ENCODE results near the gene JSRP1. TPM values are rescaled to one million over a fixed set of nuclear protein-coding genes. Genes with fewer than 3 reads are reported as not detected.

Gene JSRP1
- total RNA-seq, 1 donor: 0.54 TPM

GRCh38 chr19:2282862-2283237 lies 26.6 kb upstream of the JSRP1 start:
- DNase-seq (ENCODE audit: low read depth in 2 of 3, low spot score in 2 of 3): no peak

DNA sequence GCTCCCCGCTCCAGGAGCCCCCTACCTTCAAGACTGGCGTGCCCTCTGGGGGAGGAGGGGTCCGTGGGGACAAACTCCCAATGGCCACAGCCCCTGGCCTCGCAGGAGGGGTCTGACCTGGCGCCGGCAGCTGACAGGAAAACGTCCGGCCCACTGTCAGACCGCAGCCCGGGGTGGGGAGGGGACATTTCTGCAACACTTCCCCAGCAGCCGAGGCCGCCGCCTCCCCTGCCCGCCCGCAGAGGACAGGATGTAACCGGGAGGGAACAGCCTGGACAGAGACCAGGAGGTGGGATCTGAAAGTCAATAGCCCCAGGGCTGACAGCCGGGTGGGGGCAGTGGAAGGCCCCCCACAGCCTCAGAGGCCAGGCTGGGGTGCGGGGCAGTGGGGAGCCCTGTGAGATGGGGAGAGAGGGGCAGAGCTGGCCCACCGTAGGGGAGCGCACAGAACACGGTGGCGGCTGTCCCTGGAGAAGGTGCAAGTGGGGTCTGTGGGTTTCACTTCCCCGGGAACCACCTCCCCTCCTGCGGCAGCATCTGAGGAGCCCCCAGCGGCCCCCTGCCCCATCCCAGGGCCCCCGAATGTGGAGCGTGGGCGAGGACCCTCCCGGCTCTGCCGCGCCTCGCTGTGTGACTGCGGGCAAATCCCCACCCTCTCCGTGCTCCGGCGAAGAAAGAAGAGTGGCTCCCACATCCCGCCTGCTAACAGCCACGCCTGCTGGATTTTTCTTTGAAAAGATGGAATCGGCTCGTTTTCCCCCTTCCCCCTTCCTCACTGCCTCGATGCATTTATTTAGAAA lies 26.0 kb upstream of the JSRP1 start, which contains the start of gene PEAK3:
PEAK3 (minus strand) TSS at position 114 of the 800 bp plus-strand sequence. CDS start 1,244 bp downstream, outside the sequence.
- DNase-seq (ENCODE audit: low read depth in 2 of 3, low spot score in 2 of 3): peak in 2 of 3 donors; percentile 62 to 70

DNA sequence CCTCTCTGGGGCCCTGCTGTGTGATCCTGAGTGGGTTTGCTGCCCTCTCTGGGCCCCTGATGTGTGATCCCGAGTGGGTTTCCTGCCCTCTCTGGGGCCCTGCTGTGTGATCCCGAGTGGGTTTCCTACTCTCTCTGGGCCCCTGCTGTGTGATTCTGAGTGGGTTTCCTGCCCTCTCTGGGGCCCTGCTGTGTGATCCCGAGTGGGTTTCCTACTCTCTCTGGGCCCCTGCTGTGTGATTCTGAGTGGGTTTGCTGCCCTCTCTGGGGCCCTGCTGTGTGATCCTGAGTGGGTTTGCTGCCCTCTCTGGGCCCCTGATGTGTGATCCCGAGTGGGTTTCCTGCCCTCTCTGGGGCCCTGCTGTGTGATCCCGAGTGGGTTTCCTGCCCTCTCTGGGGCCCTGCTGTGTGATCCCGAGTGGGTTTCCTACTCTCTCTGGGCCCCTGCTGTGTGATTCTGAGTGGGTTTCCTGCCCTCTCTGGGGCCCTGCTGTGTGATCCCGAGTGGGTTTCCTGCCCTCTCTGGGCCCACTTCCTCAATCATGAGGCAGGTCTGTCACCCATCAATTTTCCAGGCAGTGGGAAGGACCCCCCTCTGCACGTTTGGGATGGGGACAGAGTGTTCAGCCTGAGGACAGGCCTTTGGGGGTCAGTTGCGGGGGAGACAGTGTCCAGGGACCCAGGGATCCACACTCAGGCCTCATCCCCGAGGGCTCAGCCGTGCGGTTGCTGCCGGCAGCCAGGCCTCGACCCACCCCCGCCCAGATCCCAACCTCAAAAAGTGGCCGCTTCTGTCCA lies 25.2 kb upstream of the JSRP1 start:
- DNase-seq (ENCODE audit: low read depth in 2 of 3, low spot score in 2 of 3): peak in 1 of 3 donors; percentile 22

GRCh38 chr19:2280633-2281264 lies 24.5 kb upstream of the JSRP1 start:
- DNase-seq (ENCODE audit: low read depth in 2 of 3, low spot score in 2 of 3): no peak

DNA sequence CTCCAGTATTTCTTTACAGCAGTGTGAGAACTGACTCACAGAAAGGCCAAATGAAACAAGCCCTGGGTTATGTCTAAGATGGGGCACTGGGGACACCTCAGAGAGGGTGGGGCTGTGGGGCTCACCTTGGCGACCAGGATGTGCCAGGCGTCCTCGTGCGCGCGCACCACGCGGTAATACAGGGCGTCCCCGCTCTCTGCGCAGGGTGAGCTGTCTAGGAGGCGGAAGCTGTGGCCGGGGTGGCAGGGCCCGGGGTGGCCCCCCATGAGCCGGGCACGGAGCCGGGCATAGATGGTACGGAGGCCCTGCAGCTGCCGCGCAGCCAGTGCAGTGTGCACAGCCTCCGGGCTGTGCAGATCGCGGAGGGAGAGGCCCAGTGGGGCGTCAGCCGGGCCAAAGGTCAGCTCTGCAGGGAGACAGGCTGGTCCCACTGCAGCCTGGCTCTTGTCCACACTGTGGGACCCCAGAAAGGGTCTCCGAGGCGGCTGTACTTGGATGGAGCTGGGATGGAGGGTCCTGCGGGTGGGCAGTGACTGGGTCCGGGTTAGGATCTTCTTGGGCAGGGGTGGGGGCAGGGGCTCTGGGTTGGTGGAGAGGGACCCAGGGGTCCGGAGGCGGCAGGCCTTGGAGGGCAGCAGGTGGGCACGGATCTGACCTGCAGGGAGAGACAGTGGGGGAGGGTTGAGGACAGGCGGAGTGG lies 22.4 kb upstream of the JSRP1 start:
- DNase-seq (ENCODE audit: low read depth in 2 of 3, low spot score in 2 of 3): no peak

GRCh38 chr19:2277138-2277537 lies 20.9 kb upstream of the JSRP1 start:
- DNase-seq (ENCODE audit: low read depth in 2 of 3, low spot score in 2 of 3): no peak

- no peak for DNase-seq (ENCODE audit: low read depth in 2 of 3, low spot score in 2 of 3)
Measured at GRCh38 chr19:2276429-2276986, 20.3 kb upstream of the JSRP1 start.

- no peak for DNase-seq (ENCODE audit: low read depth in 2 of 3, low spot score in 2 of 3)
Measured at GRCh38 chr19:2275588-2276428, 19.6 kb upstream of the JSRP1 start.

GRCh38 chr19:2274931-2275535 lies 18.8 kb upstream of the JSRP1 start:
- DNase-seq (ENCODE audit: low read depth in 2 of 3, low spot score in 2 of 3): peak in 2 of 3 donors; percentile 70 to 81

- no peak for DNase-seq (ENCODE audit: low read depth in 2 of 3, low spot score in 2 of 3)
Measured at GRCh38 chr19:2274185-2274711, 18.0 kb upstream of the JSRP1 start.

GRCh38 chr19:2273356-2274184 lies 17.4 kb upstream of the JSRP1 start:
- peak in 2 of 3 donors; percentile 66 to 77 for DNase-seq (ENCODE audit: low read depth in 2 of 3, low spot score in 2 of 3)

DNA sequence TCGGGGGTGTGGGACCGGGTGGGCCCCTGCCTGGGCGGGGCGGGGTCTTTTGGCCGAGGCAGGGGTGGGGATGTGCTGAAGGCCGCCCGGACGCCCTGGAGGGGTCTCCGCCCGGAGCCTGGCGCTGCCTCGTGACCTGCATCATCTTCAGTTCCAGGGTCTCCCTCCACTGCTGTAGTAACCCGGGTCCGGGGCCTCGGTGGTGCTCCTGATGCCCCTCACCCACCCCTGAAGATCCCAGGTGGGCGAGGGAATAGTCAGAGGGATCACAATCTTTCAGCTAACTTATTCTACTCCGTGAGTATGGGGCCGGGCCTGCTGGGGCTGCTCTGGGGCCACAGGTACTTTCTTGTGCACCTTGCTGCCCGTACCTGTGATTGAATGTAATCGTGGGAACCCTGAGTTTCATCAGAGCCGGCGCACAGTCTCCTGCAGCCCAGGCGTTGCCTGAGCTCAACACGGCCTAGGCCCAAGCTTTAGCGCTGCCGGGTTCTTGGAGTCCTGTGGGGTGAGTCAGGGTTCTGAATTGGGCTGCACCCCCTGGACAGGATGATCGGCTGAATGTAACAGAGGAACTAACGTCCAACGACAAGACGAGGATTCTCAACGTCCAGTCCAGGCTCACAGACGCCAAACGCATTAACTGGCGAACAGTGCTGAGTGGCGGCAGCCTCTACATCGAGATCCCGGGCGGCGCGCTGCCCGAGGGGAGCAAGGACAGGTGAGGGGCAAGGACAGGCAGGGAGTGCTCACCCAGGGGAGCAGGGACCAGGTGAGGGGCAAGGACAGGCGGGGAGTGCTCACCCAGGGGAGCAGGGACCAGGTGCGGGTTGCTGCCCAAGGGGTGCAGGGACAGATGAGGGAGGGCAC lies 15.3 kb upstream of the JSRP1 start:
- no peak for DNase-seq (ENCODE audit: low read depth in 2 of 3, low spot score in 2 of 3)

DNA sequence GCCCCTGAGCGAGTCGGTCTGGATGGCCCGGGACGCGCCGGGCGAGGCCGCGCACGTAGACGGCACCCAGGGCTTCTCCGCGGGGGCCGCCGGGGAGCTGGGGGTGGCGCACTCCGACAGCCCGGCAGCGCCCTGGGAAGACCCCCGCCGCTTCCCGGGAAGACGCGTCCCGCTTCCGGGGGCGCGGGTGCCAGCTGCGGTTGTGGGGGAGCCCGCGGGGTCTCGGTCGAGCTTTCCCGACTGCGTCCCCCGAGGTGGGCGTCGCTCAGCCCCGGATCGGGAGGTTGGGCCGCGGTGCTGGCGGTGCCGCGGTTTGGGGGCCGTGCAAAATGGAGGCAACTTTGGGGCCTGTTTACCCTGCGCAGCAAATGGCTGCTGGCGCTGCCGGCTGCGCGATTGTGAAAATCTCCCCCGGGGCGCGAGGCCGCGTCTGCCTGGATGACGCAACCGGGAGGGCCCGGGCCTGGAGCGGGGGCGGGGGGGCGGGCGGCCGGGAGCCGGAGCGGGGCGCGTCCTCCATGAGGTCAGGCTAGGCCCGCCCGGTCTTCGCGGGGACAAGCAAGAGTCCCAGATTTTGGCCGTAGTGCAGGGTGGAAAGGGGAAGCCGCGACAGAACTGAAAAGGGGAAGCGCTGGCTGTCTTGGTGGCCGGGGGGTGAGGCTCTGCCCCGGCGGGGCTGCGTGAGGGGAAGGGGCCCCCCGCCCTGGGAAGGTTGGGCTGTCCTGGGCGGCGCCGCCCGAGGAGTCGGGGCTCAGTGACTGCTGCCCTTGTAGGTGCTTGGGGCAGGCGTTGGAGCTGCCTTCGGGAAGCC lies 14.4 kb upstream of the JSRP1 start:
- DNase-seq (ENCODE audit: low read depth in 2 of 3, low spot score in 2 of 3): peak in 2 of 3 donors; percentile 87 to 93

DNA sequence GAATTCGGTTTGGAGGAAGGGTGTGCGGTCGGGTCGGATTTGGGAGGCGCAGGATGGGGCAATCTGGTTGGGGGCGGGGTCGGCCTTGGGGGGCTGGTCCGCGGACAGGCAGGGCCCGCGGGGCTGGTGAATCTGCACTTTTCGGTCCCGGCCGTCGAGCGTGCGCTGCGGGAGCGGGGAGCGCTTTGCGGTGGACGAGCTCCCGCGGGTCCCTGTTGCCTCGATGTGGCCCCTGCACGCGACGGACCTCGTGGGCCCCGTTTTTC lies 13.9 kb upstream of the JSRP1 start:
- no peak for DNase-seq (ENCODE audit: low read depth in 2 of 3, low spot score in 2 of 3)

DNA sequence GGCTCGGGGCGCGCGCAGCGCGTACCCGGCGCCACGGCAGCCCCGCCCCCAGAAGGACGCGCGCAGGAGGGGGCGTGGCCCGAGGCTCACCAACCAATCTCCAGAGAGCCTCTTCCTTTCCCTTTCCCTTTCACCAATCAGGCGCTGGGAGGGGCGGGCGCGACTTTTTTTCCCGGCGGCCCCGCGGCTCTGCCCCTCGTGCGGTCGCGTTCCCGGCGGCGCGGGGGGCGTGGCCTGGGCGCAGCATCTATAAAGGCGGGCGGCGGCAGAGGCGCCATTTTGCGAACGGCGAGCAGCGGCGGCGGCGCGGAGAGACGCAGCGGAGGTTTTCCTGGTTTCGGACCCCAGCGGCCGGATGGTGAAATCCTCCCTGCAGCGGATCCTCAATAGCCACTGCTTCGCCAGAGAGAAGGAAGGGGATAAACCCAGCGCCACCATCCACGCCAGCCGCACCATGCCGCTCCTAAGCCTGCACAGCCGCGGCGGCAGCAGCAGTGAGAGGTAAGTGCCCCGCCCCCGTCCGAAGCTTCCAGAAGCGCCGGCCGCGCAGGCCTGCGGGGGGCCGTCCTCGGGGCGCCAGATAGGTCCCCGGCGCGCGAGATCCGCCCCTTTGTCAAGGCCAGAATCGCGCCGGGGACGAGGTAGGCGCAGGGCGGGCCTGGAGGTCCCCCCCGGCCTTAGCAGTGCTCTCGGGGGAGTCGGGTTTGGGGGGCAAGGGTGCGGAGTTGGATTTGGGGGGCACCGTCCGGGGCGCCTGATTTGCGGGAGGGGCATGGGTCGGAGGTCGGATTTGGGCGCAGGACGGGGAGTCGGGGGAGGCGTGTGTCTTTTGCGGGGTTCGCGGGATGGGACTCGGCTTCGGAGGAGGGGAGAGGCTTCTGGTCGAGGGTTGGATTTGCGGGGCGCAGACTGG lies 13.3 kb upstream of the JSRP1 start:
- DNase-seq (ENCODE audit: low read depth in 2 of 3, low spot score in 2 of 3): peak; percentile 94 to 97 (median 97)
